GM10248 (cell line): ENCODE results near the gene TRIP10.
A peak's percentile ranks its signal among the peaks of the same experiment; 100 is the strongest.
"Not testable (repeated sequence)": the region's sequence is repeated elsewhere in the genome, so short reads cannot be mapped to it uniquely, and the experiment has no call there.

Experiments
- CTCF ChIA-PET: fragments of 300-600 bp; sonication (Branson Sonifier 250); formaldehyde crosslinking; extraction: SDS; loops from one replicate; lab custom pipeline; 2021; ENCODE audit warnings: antibody characterized with exemption; lab: Yijun Ruan, JAX
- POLR2A ChIA-PET: fragments of 350-650 bp; sonication (Branson Sonifier 250); formaldehyde crosslinking; extraction: SDS; loops from one replicate; lab custom pipeline; 2020; ENCODE audit warnings: antibody characterized with exemption; lab: Yijun Ruan, JAX
- DNase-seq: peaks from one replicate; pipeline ENCODE4 v3.0.0; 2012; ENCODE audit errors: extremely low spot score
- TF ChIP-seq, protein P1 (sequence below): IDR thresholded peaks from 2 replicates; pipeline ENCODE4 v1.5.1; 2012; ENCODE audit warnings: mild to moderate bottlenecking, low read depth; ENCODE audit errors: extremely low read depth, missing control alignments, control extremely low read depth

Gene TRIP10

DNA sequence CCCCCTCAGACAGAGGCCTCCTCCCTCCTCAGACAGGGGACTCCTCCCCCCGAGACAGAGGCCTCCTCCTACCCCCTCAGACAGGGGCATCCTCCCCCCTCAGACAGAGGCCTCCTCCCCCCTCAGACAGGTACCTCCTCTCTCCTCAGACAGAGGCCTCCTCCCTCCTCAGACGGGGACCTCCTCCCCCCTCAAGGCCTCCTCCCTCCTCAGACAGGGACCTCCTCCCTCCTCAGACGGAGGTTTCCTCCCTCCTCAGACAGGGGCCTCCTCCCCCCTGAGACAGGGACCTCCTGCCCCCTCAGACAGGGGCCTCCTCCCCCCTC, 32.9 kb upstream of the TRIP10 start:
- CTCF ChIA-PET: no interaction called here
- POLR2A ChIA-PET: no interaction called here
- no peak for DNase-seq
- TF ChIP-seq, protein P1, sequence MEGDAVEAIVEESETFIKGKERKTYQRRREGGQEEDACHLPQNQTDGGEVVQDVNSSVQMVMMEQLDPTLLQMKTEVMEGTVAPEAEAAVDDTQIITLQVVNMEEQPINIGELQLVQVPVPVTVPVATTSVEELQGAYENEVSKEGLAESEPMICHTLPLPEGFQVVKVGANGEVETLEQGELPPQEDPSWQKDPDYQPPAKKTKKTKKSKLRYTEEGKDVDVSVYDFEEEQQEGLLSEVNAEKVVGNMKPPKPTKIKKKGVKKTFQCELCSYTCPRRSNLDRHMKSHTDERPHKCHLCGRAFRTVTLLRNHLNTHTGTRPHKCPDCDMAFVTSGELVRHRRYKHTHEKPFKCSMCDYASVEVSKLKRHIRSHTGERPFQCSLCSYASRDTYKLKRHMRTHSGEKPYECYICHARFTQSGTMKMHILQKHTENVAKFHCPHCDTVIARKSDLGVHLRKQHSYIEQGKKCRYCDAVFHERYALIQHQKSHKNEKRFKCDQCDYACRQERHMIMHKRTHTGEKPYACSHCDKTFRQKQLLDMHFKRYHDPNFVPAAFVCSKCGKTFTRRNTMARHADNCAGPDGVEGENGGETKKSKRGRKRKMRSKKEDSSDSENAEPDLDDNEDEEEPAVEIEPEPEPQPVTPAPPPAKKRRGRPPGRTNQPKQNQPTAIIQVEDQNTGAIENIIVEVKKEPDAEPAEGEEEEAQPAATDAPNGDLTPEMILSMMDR: no peak

DNA sequence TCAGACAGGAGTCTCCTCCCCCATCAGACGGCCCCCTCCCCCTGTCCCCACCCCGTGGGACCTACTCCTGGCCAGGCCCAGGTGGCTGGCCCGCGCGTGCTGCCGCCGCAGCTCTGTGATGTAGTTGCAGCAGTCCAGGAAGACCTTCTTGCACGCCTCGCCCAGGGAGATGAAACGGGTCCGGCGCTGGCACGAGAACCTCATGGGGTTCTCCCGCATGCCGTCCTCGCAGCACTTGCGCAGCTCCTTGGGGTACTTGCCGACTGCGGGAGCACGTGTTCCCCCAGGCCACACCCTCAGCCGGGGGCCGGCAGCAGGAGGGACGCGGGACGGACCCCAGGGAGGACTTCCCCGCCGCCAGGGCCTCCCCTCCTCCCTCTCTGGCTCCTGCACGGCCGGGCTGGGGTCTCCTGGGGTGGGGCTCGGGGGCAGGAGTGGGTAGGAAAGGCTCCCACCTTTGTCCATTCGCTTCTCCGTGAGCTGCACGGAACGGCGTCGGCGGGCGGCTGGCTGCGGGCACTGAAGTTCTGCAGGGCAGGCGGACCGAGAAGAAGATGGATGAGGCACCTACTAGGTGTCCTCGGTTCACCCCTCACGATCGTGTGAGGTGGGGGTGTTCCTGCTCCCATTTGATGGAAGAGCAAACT, 32.3 kb upstream of the TRIP10 start:
- TF ChIP-seq, protein P1: no peak
- no peak for DNase-seq
- ChIA-PET CTCF (no interaction called here), POLR2A (no interaction called here)

DNA sequence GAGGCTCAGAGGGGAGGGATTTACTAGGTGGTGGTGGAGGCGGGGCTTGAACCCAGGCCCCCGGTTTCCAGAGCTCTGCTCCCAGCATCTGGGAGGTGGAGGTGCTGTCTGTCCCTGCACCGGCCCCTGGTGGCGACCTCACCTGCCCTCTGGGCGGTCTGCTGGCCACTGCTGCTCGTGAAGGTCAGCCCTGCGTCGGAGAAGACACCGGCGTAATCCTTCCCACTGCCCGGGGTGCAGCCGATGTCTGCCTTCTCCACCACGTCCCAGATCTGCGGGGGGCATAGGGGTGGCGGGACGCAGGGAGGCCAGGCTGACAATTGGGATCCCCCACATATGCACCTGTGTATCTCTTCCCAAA, 31.8 kb upstream of the TRIP10 start:
- no peak for DNase-seq
- ChIA-PET CTCF (no interaction called here), POLR2A (no interaction called here)
- TF ChIP-seq, protein P1: no peak

DNA sequence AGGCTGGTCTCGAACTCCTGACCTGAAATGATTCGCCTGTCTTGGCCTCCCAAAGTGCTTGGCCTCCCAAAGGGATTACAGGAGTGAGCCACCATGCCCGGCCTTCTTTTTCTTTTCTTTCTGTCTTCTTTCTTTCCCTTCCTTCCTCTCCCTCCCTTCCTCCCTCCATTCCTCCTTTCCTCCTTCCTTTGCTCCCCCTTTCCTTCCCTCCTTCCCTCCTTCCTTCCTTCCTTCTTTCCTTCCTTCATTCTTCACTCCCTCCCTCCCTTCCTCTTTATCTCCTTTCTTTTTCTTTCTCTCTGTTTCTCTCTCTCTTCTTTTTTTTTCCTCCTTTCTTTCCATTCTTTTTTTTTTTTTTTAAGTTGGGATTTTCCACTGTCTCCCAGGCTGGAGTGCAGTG, 31.1 kb upstream of the TRIP10 start:
- DNase-seq: no peak
- TF ChIP-seq, protein P1: no peak
- CTCF ChIA-PET: no interaction called here
- POLR2A ChIA-PET: interaction anchor here (0.7 kb wide), 1 partner anchor 21 kb away, joined by 13 read pairs; no protein-coding TSS in a partner anchor

DNA sequence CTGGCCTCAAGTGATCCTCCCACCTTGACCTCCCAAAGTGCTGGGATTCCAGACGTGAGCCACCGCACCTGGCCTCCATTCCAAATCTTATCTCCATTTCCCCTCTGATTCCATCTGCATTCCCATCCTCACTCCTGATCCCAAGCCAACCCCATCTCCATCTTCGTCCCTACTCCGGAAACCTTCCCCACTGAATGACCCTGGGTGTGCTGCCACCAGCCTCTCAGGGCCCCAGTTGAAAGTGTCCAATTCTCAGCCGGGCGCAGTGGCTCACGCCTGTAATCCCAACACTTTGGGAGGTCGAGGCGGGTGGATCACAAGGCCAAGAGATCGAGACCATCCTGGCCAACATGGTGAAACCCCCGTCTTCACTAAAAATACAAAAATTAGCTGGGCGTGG, 30.6 kb upstream of the TRIP10 start:
- DNase-seq, CTCF ChIA-PET: not testable (repeated sequence)
- POLR2A ChIA-PET: interaction anchor here (0.7 kb wide), 1 partner anchor 20 kb away, joined by 13 read pairs; no protein-coding TSS in a partner anchor

DNA sequence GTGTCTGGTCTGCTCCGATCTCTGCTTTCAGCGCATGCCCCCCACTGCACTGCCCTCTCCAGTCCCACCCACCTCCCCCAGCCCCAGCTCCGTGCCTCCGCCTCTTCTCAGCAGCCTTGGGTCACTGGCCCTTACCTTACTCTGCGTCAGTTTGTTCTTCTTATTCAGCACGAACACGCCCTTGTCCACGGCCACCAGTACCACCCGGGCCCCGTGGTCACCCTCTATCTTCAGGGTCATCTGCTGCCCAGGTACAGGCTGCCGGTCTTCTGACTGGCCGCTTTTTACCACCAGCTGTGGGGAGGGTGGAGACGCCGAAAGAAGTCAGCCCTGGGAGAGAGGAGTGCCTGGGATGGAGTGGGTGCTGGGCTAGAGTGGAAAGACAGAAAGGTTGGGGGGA, 29.9 kb upstream of the TRIP10 start:
- POLR2A ChIA-PET: no interaction called here
- TF ChIP-seq, protein P1: no peak
- CTCF ChIA-PET: no interaction called here
- no peak for DNase-seq

DNA sequence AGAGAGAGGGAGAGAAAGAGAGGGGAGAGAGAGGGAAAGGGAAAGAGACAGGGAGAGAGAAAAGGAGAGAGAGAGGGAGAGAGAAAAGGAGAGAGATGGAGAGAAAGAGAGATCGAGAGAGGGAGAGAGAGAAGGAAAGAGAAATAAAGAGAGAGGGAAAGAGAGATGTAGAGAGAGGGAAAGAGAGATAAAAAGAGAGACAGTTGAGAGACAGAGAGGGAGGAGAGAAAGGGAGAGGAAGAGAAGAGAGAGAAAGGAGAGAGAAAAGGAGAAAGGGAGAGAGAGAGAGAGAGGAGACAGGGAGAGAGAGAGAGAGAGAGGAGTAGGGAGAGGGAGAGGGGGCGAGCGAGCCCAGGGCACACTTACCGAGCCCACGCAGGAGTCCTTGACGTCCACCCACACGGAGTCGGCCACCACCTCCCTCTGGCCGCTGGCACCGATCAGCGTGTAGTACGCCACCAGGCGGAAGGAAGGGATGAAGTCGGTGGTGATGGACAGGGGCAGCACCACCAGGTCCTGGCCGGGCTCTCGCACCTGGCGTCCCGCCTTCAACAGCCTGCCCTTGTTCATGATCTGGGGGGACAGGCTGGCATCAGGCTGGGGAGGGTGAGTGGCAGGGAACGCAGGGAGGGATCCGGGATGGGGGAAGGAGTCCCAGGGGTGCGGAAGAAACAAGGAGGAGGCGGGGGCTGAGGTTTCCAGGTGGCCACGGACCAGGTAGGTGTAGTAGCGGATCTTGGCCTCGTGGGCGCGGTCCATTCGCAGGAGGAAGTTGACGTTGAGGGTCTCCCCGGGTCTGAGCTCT, 29.0 kb upstream of the TRIP10 start:
- ChIA-PET CTCF (interaction anchor here (0.7 to 1.2 kb wide), 2 partner anchors 18 to 25 kb away, joined by 3 read pairs; no protein-coding TSS in a partner anchor), POLR2A (no interaction called here)
- TF ChIP-seq, protein P1: peak; percentile 3
- no peak for DNase-seq
